GM21717 (cell line): ENCODE results near the gene CXCL10.
"Not testable (repeated sequence)": the region's sequence is repeated elsewhere in the genome, so short reads cannot be mapped to it uniquely, and the experiment has no call there.

Experiments
- ATAC-seq: cut with Tn5 transposase; IDR thresholded peaks from one replicate; pipeline ENCODE4 v1.9.1; 2021; ENCODE audit warnings: mild to moderate bottlenecking, moderate library complexity; ENCODE audit not compliant: unreplicated experiment

The CXCL10 gene

DNA sequence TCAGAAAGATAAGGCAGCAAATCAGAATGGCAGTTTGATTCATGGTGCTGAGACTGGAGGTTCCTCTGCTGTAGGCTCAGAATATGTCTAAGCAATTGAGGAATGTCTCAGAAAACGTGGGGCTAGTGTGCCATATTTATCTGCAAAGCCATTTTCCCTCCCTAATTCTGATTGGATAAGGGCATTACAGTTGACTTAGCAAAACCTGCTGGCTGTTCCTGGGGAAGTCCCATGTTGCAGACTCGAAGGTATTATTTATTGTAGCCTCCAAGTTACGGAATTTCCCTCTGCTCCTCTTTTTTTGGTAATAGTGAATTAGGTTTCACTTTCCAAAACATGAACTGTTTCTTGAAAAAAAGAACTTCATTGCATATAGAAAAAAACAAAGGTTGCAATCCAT lies at the start of gene CXCL10:
CXCL10 (minus strand) TSS at position 109 of the 400 bp plus-strand sequence; CDS start at position 43, 66 bp downstream.
- ATAC-seq = no peak

DNA sequence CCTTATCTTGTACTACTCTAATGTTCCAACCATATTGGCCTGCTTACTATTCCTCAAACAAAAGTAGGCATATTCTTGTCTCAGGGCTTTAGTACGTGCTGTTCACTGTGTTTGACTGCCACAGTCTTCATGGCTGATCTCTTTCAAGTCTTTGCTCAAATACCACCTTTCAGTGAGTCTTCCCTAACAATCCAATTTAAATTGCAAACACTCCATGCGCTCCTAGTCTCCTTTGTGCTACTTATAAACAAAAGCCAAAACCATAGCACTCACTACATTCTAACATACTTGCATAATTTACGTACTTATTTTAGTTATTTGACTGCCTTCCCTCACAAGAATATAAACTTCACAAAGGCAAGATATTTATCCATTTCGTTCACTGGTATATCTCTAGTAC lies 49.5 kb upstream of the CXCL10 start:
- no peak for ATAC-seq

DNA sequence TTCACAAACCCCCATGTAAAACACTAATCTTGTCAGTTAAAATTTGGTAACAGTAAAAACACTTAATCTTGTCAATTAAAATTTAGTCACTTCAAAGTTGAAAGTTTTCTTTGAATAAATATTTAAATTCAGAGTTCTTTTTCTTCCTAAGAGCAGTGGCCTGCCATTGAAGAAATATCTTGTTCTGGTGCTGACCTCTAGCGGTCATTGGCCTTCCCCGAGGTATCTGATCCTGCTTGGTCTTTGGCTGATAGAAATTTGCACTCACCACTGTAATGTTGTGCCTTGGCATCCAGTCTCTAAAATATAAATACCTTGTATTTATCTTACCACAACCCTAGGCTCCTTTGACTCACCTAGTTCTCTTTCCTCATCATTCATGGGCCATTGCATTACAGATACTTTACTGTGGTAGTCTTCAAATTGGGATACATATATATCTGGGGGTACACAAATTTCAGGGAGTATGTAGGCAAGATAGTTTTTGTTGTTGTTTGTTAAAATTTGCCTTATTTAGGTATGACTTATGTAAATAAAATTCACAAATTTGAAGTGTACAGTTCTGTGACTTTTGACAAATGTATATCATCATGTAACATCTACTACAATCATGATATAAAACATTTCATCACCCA lies 44.5 kb upstream of the CXCL10 start:
- no peak for ATAC-seq

DNA sequence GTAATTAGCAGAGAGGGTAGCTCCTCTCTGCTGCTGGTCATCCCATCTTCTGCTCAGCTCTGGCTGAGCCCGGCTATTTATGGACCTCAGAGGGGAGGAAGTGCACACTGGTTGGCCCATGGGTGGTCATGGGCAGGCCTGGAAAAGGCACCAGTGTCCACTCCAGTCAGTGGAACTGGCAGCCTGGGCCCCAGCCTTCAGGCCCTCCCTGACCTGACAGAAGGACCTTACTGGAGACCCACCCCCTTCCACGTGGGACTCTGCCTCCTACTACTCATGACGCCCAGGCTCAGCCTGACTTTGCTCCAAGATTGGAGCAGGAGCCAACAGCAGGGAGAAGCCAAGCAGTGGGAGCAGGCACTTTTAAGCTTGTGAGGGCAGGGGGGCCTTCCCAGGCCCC lies 43.2 kb upstream of the CXCL10 start:
- no peak for ATAC-seq

DNA sequence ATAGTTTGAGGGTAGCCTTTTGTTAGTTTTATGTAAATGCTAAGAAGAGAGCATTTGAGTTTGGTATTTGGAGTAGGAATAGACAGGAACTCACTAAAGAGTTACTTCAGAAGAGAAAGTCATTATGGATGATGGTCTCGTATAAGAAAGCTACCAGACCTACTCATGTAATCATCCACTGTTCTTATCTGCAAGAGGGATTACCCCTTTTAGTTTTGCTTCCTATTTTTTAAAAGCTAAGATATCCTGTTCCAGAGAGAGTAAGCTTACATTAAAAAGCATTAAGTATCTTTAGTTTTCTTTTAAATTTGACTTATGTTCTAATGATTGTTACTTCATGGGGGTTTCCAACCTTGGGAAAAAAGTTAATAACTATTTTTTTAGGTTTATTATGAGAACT lies 38.7 kb upstream of the CXCL10 start:
- peak; percentile 62 for ATAC-seq

DNA sequence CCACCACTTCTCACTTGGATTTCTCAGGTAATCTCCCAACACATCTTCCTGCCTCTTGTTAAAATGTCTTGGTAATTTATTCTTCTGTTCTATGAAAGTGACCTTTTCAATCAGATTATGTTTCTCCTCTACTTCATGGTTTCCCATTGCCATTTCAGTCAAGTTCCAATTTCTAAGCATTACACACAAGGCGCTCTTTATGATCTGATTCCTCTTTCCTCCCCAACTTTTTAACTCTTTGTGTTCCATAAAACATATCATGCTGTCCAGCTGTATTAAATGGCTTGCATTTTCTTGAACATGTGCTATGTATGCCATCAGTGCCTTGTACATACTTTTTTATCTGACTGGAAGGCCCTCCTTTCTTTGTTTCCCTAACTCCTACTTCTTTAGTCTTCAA lies 38.1 kb upstream of the CXCL10 start:
- ATAC-seq = no peak

DNA sequence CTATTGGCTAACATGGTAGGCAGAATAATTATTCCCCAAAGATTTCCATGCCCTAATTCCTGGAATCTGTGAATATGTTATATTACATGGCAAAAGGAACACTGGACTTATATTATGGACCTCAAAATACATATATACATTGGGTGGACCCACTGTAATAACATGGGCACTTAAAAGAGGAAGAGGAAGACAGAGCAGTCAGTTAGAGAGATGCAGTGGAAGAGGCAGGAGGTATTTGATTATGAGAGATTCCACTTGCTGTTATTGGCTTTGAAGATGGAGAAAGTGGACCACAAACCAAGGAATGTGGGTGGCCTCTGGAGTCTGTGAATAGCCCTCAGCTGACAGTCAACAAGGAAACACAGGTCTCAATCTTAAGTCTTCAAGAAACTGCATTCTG lies 37.2 kb upstream of the CXCL10 start:
- no peak for ATAC-seq

DNA sequence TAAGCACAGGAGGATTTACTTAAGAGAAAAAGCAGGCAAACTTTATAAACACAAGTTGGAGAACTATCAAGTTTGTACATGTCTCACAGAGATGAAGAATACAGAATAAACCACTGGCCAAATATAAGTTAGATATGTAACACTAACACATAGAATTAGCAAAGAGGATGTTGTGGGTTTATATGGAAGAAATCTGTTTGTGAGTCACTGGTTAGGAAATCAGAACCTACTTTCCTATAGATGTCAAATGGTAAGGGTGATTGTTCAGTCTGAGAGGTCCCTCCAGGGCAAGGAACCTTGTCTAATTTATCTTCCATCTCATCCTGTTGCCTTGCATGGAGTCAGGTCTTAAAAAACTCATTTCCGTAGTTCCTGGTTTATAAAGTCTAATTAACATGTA lies 36.5 kb upstream of the CXCL10 start:
- ATAC-seq = no peak

DNA sequence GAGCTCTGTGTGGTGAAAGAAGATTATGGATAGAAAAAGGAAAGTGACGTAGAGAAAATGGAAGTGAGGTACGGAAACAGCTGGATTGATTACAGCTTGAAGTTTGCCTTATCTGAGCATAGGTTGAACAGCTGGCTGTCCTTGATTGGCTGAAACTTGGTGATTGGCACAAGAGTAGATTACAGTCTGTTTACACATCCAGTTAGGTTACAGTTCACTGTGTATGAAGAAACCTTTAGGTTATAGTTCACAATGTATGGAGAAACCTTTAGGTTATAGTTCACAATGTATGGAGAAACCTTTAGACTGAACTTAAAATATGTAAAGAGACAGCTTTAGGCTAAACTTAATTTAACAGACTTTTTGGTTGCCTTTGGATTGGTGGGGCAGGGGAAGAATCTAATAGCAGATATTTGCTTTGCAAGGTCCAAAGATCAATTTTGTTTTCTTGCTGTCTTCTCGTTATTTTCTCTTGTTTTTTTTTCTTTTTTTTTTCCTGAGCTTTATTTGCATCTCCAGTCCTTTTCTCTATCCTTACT lies 35.7 kb upstream of the CXCL10 start:
- ATAC-seq = no peak

DNA sequence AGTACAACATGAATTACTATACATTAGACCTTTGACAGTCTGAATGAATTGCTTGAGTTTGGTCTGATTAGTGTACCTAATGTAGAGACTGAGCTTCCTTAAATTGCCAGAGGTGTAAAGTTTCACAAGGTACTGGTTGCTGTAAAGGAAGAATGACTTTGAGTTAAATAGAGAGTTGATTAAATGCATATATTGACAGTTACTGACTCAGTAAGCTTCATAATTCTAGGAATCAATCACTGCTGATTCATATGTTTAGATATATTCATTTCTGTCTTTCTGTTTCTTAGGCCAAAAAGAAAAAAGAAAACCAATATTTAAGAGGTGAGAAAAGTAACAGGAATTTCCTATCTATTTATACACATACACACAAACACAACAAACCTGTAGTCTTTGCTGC lies 35.0 kb upstream of the CXCL10 start:
- peak; percentile 47 for ATAC-seq

DNA sequence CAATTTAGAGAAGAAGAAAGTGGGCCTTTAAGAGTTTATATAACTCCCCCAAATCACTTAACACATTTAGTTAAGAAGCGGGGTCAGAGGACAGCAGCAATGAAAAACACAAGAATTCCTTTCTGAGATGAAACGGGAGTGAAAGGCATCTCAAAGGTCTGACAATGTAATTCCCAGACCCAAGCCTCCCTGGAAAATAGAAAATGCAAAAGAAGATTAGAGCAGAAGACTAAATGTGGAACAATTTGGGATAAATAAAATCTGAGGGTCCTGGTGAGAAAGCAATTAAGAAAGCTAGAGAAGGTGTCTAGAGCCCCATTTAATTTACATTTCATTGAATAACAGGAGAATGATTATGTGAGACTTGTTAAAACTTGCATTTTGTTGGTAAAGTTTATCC lies 32.1 kb upstream of the CXCL10 start:
- ATAC-seq = no peak

DNA sequence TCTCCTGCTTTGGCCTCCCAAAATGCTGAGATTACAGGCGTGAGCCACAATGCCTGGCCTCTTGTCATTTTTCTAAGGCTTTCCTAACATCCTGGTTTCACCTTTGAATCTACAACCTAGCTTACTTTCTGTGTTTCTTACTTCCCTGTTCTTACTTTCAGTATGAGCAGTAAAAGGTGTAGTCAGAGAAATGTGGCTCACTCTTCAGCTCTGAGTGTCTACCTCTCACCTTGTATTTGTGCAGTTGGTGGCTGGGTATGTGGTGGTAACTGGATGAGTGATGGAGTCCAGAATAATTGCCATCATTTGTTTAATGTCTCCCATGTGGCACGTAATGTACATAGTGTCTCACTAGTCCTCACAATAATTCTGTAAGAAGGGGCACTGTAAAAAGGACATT lies 31.7 kb upstream of the CXCL10 start:
- peak; percentile 97 for ATAC-seq

DNA sequence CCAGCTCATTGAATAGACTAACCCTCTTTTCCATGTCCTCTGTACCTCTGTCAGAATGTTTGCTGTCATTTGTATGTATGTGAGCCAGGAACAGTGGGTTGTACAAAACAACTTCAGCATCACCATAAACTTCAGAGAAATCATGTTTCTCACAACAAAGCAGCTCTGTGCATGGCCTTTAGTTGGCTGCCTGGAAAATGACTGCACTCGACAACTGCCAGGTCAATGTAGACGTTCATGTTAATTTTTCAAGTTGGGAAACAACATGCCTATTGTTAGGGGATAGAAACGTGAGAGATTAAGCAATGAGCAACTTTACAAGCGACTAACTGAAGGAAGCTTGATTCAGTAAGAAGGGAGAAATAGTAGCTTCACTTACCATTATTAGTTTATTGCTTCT lies 30.4 kb upstream of the CXCL10 start:
- ATAC-seq = no peak

DNA sequence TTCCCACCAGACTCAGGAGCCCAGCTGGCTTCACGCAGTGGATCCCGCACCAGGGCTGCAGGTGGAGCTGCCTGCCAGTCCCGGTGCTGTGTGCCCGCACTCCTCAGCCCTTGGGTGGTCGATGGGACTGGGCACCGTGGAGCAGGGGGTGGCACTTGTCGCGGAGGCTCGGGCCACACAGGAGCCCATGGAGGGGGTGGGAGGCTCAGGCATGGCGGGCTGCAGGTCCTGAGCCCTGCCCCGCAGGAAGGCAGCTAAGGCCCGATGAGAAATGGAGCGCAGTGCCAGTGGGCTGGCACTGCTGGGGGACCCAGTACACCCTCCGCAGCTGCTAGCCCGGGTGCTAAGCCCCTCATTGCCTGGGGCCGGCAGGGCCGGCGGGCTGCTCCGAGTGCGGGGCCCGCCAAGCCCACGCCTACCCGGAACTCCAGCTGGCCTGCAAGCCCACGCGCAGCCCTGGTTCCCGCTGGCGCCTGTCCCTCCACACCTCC lies 27.3 kb upstream of the CXCL10 start:
- not testable (repeated sequence) for ATAC-seq

DNA sequence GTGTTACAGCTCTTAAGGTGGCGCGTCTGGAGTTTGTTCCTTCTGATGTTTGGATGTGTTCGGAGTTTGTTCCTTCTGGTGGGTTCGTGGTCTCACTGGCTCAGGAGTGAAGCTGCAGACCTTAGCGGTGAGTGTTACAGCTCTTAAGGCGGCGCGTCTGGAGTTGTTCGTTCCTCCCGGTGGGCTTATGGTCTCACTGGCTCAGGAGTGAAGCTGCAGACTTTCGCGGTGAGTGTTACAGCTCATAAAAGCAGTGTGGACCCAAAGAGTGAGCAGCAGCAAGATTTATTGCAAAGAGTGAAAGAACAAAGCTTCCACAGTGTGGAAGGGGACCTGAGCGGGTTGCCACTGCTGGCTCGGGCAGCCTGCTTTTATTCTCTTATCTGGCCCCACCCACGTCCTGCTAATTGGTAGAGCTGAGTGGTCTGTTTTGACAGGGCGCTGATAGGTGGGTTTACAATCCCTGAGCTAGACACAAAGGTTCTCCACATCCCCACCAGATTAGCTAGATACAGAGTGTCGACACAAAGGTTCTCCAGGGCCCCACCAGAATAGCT lies 26.6 kb upstream of the CXCL10 start:
- not testable (repeated sequence) for ATAC-seq

DNA sequence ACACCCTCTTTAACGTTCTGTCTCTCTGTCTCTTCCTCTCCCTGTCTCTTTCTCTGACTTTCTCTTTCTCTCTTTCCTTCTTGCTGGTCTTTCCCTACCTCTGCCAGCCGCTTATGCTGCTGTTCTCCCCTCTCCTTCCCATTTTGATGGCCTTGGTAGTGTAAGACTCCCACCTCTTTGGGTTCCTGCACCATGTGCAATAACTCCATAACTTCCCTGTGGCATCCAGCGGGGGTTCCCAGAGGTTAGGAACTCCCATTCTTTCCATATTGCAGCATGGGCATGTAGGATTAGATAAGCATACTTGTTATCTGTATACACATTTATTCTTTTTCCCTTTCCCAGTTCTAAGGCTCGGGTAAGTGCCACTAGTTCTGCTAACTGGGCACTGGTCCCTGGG lies 21.4 kb upstream of the CXCL10 start:
- not testable (repeated sequence) for ATAC-seq

DNA sequence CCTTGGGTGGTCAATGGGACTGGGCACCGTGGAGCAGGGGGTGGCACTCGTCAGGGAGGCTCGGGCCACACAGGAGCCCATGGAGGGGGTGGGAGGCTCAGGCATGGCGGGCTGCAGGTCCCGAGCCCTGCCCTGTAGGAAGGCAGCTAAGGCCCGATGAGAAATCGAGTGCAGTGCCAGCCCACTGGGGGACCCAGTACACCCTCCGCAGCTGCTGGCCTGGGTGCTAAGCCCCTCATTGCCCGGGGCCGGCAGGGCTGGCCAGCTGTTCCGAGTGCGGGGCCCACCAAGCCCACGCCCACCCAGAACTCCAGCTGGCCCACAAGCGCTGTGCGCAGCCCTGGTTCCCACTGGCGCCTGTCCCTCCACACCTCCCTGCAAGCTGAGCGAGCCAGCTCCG lies 20.0 kb upstream of the CXCL10 start:
- not testable (repeated sequence) for ATAC-seq

DNA sequence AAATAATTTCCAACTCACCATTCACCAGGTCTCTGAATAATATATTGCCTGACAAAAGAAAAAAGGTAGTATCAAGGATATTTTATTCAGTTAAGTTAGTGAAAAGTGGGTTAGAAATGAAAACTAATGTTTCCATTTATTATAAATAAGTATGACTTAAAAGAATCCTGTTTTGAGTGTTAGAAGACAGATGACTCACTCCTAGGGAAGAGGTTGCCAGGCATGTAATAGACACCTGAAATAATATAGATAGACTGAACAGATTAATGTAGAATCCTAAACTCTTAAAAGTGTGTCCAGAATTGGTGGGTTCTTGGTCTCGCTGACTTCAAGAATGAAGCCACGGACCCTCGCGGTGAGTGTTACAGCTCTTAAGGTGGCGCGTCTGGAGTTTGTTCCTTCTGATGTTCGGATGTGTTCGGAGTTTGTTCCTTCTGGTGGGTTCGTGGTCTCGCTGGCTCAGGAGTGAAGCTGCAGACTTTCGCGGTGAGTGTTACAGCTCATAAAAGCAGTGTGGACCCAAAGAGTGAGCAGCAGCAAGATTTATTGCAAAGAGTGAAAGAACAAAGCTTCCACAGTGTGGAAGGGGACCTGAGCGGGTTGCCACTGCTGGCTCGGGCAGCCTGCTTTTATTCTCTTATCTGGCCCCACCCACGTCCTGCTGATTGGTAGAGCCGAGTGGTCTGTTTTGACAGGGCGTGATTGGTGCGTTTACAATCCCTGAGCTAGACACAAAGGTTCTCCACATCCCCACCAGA lies 19.1 kb upstream of the CXCL10 start:
- ATAC-seq = not testable (repeated sequence)

DNA sequence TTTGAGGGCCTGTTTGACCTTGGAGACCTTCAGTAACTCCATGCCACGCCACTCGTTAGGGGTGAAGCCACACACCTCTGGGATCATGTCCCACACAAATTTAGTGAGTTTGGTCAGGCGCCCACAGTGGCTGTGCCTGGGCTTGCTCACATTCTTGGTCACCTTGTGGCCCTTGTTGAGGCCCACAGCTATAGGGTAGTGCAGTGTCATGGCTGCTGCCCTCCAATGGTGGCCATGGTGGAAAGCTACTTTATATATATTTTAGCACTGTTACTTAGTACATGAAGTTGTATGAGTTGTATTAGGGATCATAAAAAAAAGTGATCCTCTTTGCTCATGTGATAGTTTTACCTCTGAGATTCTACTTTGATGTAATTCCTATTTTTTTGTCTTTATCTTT lies 13.6 kb upstream of the CXCL10 start:
- ATAC-seq = no peak

DNA sequence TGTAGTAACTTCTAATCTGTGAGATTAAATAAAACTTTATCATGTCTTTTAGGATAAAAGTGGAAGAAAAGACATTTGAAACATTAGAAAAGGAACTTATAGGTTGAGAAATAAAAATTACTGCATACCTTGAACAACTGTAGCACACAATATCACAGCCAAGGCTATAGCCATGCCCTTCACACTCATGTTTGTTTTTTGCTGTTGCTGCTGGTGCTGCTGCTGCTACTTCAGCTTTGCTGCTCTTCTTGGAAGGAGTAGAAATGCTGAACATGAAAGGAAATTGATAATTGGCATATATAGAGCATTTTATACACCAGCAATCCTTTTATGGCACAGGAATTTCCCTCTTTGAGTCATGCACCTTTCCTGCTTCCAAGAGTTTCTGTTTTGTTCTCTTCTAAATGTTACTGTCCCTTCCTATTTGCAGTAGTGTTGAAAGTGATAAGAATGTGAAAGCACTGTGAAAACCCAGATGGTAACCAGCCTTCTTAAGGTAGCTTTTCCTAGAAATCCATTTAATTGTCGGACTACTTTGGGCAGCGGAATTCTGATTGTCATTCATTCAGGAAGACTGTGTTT lies 12.6 kb upstream of the CXCL10 start, which contains the start of gene CXCL11:
CXCL11 (minus strand) TSS at position 272 of the 582 bp plus-strand sequence; CDS start at position 189, 83 bp downstream.
- ATAC-seq = no peak

DNA sequence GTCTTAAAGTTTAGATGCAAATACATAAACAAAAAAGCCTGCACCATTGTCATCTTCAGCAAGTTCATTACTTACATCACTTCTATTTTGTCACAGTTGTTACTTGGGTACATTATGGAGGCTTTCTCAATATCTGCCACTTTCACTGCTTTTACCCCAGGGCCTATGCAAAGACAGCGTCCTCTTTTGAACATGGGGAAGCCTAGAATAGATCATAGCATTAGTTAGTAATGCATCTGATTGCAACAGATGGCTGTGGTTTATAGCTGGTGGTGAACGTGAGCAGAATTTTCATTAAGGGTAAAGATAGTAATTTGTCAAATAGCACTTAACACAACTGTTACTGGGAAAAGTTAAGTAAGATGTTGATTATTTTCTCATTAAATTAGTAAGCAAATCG lies 11.8 kb upstream of the CXCL10 start:
- no peak for ATAC-seq
